ENCODE results near the gene ALDH9A1. TPM values are rescaled to one million over a fixed set of nuclear protein-coding genes. Genes with fewer than 3 reads are reported as not detected.
"Not testable (repeated sequence)": the region's sequence is repeated elsewhere in the genome, so short reads cannot be mapped to it uniquely, and the experiment has no call there.

The ALDH9A1 gene
- total and polyA plus RNA-seq, 2 experiments from 2014 or later, result 54.0 to 81.5 TPM

GRCh38 chr1:165641231-165641987, 57.0 kb downstream of the ALDH9A1 start:
- Histone ChIP-seq H3K9me3 (ENCODE audit: low read depth) (no peaks in the 10 kb centered on the region), H3K36me3 (peaks cover 10% of the 10 kb centered on the region), H3K27me3 (no peaks in the 10 kb centered on the region), H3K27ac (no peak overlapping the region), H3K4me3 (no peak overlapping the region), H3K4me1 (ENCODE audit: low read depth) (peaks cover 10% of the 10 kb centered on the region)
- DNase-seq (ENCODE audit: low read depth in 1 of 2, low spot score in 1 of 2), result peak in 1 of 2 donors; percentile 49
- no peak for TF ChIP-seq CTCF (IDR thresholded peaks at IDR 0.05; ENCODE audit: low read depth, low read length)

- Histone ChIP-seq H3K9me3 (ENCODE audit: low read depth) (no peaks in the 10 kb centered on the region), H3K4me3 (no peak overlapping the region), H3K36me3 (peaks cover 15% of the 10 kb centered on the region), H3K4me1 (ENCODE audit: low read depth) (peaks cover 10% of the 10 kb centered on the region), H3K27ac (no peak overlapping the region), H3K27me3 (no peaks in the 10 kb centered on the region)
- TF ChIP-seq CTCF (IDR thresholded peaks at IDR 0.05; ENCODE audit: low read depth, low read length), result no peak
- DNase-seq (ENCODE audit: low read depth in 1 of 2, low spot score in 1 of 2), result no peak
Observed at GRCh38 chr1:165639821-165640623, 58.3 kb downstream of the ALDH9A1 start.

GRCh38 chr1:165638211-165638610, 60.2 kb downstream of the ALDH9A1 start:
- not testable (repeated sequence) for H3K9me3 ChIP-seq (ENCODE audit: low read depth); H3K4me3 ChIP-seq; DNase-seq (ENCODE audit: low read depth in 1 of 2, low spot score in 1 of 2); H3K27ac ChIP-seq; H3K27me3 ChIP-seq
- Histone ChIP-seq H3K36me3 (peaks cover 13% of the 10 kb centered on the region), H3K4me1 (ENCODE audit: low read depth) (peaks cover 23% of the 10 kb centered on the region)

- peaks cover 13% of the 10 kb centered on the region for H3K36me3 ChIP-seq
- peak in 1 of 2 donors; percentile 96 for DNase-seq (ENCODE audit: low read depth in 1 of 2, low spot score in 1 of 2)
Observed at GRCh38 chr1:165637427-165637826, 60.9 kb downstream of the ALDH9A1 start.

GRCh38 chr1:165635823-165636222, 62.5 kb downstream of the ALDH9A1 start:
- H3K27me3 ChIP-seq, result no peaks in the 10 kb centered on the region
- H3K36me3 ChIP-seq, result peaks cover 13% of the 10 kb centered on the region
- no peaks in the 10 kb centered on the region for H3K9me3 ChIP-seq (ENCODE audit: low read depth)
- no peak overlapping the region for H3K4me3 ChIP-seq
- peaks cover 17% of the 10 kb centered on the region for H3K4me1 ChIP-seq (ENCODE audit: low read depth)
- no peak overlapping the region for H3K27ac ChIP-seq
- TF ChIP-seq CTCF (IDR thresholded peaks at IDR 0.05; ENCODE audit: low read depth, low read length), result no peak
- DNase-seq (ENCODE audit: low read depth in 1 of 2, low spot score in 1 of 2), result no peak

More at GRCh38 chr1:165637427-165637826, 60.9 kb downstream of the ALDH9A1 start:
- H3K27me3 ChIP-seq, result no peaks in the 10 kb centered on the region
- H3K27ac ChIP-seq, result no peak overlapping the region
- no peaks in the 10 kb centered on the region for H3K9me3 ChIP-seq (ENCODE audit: low read depth)
- TF ChIP-seq CTCF (IDR thresholded peaks at IDR 0.05; ENCODE audit: low read depth, low read length), result no peak
- H3K4me3 ChIP-seq, result no peak overlapping the region
- peaks cover 22% of the 10 kb centered on the region for H3K4me1 ChIP-seq (ENCODE audit: low read depth)

- no peak overlapping the region for H3K4me3 ChIP-seq
- no peak for TF ChIP-seq CTCF (IDR thresholded peaks at IDR 0.05; ENCODE audit: low read depth, low read length)
- DNase-seq (ENCODE audit: low read depth in 1 of 2, low spot score in 1 of 2), result peak in 1 of 2 donors; percentile 48
Observed at GRCh38 chr1:165635329-165635728, 63.0 kb downstream of the ALDH9A1 start.

More at GRCh38 chr1:165635329-165635728, 63.0 kb downstream of the ALDH9A1 start:
- Histone ChIP-seq H3K27ac (no peak overlapping the region), H3K9me3 (ENCODE audit: low read depth) (no peaks in the 10 kb centered on the region), H3K36me3 (peaks cover 13% of the 10 kb centered on the region), H3K4me1 (ENCODE audit: low read depth) (peaks cover 17% of the 10 kb centered on the region), H3K27me3 (no peaks in the 10 kb centered on the region)
